Measurements from ENCODE around the gene MAML2. TPM values are rescaled to one million over a fixed set of nuclear protein-coding genes. Genes with fewer than 3 reads are reported as not detected.

Gene MAML2
- total RNA-seq, 1 experiment from 2014 or later = 2.7 TPM

GRCh38 chr11:96084610-96085318 is 258.2 kb downstream of the MAML2 start:
- Histone ChIP-seq H2AK5ac (ENCODE audit: insufficient read length, low read length) (no peak overlapping the region), H2BK20ac (ENCODE audit: low read depth, low read length, poor library complexity, severe bottlenecking) (no peak overlapping the region), H3K9ac (ENCODE audit: extremely low read depth, insufficient read length, low read length) (no peak overlapping the region), H3T11ph (ENCODE audit: low read length) (no peak overlapping the region), H3K56ac (ENCODE audit: insufficient read length, low read depth, low read length) (no peak overlapping the region), H3K27ac (ENCODE audit: insufficient read length, low read depth, low read length) (no peak overlapping the region), H3K23ac (ENCODE audit: insufficient read length, low read depth, low read length) (no peak overlapping the region), H3K23me2 (ENCODE audit: insufficient read length, low read depth, low read length, poor library complexity, severe bottlenecking) (no peaks in the 10 kb centered on the region), H2BK5ac (ENCODE audit: insufficient read length, low read length) (no peak overlapping the region), H3K27me3 (ENCODE audit: insufficient read depth, low read length) (no peaks in the 10 kb centered on the region), H2BK120ac (ENCODE audit: low read depth, low read length, poor library complexity, severe bottlenecking) (no peak overlapping the region), H3K18ac (ENCODE audit: insufficient read length, low read depth, low read length) (no peak overlapping the region), H4K5ac (ENCODE audit: insufficient read length, low read depth, low read length) (no peak overlapping the region), H4K8ac (replicated peaks; ENCODE audit: insufficient read length, low read depth, low read length) (no peak overlapping the region), H3K79me1 (ENCODE audit: insufficient read depth, low read depth, low read length, poor library complexity, severe bottlenecking) (no peaks in the 10 kb centered on the region), H3K4me1 (ENCODE audit: insufficient read depth, low read length) (peaks cover 17% of the 10 kb centered on the region; the same call in 1 of the 2 replicates), H3K4me2 (ENCODE audit: insufficient read depth, insufficient read length, low read length) (no peak overlapping the region), H4K20me1 (ENCODE audit: control insufficient read depth, insufficient read depth, insufficient read length) (no peaks in the 10 kb centered on the region), H2BK12ac (ENCODE audit: insufficient read length, low read depth, low read length) (no peak overlapping the region), H4K91ac (ENCODE audit: insufficient read length, low read depth, low read length) (no peak overlapping the region), H3K9me3 (ENCODE audit: control insufficient read depth, low read depth, low read length) (no peaks in the 10 kb centered on the region), H3K4ac (ENCODE audit: low read depth, low read length) (no peak overlapping the region), H3K14ac (ENCODE audit: insufficient read depth, low read length) (no peak overlapping the region), H2AFZ (ENCODE audit: low read length) (no peak overlapping the region), H2BK15ac (ENCODE audit: low read depth, low read length) (no peak overlapping the region), H3K79me2 (ENCODE audit: insufficient read depth, low read length) (no peaks in the 10 kb centered on the region)
- Mint-ChIP-seq H3K4me1 (peaks cover 16 to 20% of the 10 kb centered on the region in 2 experiments), H3K4me3 (no peak overlapping the region), H3K36me3 (ENCODE audit: insufficient read depth in 1 of 3, low read depth in 3 of 3) (no peaks in the 10 kb centered on the region), H3K9me3 (no peaks in the 10 kb centered on the region), H3K27ac (peak overlapping the region in 1 of 3 experiments; percentile 8; a peak in 1 of 7 replicates), H3K27me3 (ENCODE audit: low read depth) (no peaks in the 10 kb centered on the region)
- WGBS (ENCODE audit: extremely low coverage, insufficient read length, low lambda C conversion rate) = no CpG with 5 or more reads among the region's 6 CpGs
- TF ChIP-seq CTCF (conservative IDR thresholded peaks at IDR 0.05) = no peak
- no peak for DNase-seq
